ENCODE data around the gene ABLIM1.

The ABLIM1 gene

DNA sequence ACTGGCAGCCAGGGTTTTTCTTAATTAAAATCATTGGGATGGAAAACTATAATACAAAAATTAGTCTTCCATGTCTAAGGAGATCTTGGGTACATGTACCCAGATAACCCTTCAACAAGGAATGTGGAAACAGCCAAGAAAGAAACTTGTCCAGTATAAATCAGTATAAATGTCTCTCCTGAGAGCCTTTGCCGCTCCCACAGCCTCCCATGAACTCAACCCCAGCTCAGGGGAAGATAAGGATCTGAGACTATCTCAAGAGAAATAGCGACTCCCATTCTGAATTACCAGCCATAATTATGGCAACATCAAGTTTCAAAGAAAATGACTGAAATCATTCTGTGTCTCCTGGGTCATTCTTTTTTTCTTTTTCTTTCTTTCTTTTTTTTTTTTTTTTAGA, 221.1 kb downstream of the ABLIM1 start:
- H3K27ac ChIP-seq, result no peak overlapping the region
- no peak for DNase-seq (ENCODE audit: low read depth, low spot score)

DNA sequence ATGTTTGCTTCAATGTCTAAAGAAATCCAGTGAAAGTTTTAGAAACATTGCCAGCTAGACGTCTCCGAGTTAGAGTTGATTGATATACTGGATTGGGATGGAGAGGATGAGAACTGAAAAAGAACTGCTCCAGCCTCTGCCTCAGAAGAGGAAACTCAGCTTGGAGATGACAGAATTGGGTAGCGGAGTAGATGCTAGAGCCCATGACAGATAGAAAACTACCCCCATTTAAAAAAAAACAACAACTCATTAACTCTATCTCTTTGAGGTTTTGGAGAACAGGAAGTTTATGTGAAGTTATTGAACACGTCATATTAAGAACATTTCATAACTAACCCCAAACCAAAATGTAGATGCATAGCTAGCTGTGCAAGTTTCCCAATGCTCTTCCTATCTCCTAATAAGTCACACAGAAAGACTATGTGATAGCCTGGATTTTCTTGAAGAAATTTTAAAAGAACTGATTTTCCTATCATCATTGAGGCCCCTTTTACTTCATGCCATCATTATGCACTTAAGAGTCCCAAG, 225.4 kb downstream of the ABLIM1 start:
- DNase-seq (ENCODE audit: low read depth, low spot score), result no peak
- no peak overlapping the region for H3K27ac ChIP-seq

DNA sequence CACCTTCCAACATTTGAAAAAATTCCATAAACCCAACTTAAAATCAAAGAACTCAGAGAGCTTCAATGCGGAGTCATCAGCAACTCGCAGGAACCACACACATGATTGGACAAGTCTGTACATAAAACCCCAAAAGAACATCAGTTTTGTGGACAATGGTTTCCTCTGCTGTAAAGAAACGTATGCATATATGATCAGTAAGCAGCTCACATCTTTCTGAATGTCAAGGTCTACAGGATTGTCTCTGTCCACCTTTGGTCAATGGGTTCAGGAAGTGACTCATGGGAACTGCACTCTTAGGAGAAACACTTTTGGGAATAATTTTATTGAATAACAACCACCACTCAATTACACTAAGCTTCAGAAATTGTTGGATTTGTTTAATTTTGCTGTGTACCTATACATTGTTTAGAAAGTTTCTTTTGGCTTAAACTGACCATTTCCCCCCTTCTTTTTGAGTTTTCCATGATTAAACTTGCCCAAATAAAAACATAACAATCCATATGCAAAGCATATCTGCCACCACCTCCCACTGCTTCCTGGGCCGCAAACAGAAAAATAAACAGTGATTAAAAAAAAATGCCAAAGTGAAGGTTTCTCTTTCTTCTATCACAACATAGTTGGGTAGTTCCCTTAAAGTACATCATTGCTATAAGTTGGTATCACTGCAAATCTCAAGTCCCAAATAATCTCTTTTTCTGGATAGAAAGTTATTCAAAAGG, 226.5 kb downstream of the ABLIM1 start:
- peak overlapping the region; percentile 10 for H3K27ac ChIP-seq
- no peak for DNase-seq (ENCODE audit: low read depth, low spot score)

DNA sequence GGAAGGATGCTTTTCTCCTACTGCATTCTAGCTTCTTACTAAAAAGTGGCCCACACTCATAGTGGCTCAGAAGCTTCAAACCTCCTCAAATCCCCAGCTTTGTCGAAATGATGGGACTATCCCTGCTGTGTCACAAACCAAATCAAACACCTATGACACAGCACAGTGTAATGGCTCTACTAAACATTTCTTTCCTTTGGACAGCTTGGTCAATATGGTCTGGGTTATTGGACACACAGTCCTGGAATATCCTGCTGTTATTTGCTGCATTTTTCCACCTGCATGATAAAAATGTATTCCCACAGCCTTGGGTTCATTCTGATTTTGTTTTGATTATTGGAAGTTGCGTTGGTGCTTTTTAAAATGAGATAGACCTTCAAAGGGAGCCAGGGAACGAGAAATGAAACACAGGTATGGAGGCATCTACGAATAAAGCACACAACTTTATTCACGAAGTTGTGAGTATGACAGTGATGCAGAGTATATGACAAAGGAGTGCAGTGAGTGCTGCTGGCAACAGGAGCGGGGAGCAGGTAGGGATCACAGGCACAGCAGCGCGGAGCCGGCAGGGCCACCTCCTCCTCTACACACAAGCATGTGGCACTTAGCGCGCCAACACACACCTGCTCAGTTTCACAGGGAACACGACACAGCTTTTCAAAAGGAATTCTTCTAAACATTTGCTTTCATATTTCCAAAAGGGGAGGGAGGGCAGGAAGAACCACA, 227.2 kb downstream of the ABLIM1 start:
- peak overlapping the region; percentile 10 for H3K27ac ChIP-seq
- DNase-seq (ENCODE audit: low read depth, low spot score), result no peak

DNA sequence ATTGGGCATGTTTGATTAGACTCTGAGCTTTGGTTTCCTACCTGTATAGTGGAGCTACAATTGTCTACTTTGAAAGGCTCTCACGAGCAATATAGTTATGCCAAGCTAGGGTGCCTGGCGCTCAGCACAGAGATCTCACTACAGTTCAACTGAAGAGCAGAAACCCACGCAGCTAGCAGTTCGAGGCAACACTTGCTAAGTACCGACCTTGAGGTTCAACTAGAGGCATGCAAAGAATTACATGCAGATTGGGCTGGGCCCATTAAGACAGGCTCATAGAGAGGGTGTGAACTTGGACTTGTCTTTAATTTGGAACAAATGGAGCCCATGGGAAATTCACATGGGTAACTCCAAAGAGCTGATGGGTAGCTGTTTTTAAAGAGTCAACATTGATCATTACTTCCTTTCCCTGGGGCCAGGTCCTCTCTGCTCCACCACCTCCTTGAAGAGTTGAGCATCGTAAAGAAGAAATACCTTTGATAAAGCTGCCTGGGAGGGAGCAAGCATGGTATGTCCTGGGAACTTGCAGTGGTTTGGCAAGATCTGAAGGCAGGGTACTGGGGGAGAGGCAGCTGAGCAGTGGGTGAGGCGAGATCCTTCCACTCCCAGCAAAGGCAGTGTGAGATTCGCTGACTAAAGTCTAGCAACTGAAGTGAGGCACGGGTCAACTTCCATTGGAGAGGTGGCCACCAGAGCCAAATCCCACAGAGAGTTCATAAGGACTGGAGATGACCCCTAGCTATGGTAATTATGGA, 228.3 kb downstream of the ABLIM1 start:
- H3K27ac ChIP-seq, result no peak overlapping the region
- DNase-seq (ENCODE audit: low read depth, low spot score), result no peak

DNA sequence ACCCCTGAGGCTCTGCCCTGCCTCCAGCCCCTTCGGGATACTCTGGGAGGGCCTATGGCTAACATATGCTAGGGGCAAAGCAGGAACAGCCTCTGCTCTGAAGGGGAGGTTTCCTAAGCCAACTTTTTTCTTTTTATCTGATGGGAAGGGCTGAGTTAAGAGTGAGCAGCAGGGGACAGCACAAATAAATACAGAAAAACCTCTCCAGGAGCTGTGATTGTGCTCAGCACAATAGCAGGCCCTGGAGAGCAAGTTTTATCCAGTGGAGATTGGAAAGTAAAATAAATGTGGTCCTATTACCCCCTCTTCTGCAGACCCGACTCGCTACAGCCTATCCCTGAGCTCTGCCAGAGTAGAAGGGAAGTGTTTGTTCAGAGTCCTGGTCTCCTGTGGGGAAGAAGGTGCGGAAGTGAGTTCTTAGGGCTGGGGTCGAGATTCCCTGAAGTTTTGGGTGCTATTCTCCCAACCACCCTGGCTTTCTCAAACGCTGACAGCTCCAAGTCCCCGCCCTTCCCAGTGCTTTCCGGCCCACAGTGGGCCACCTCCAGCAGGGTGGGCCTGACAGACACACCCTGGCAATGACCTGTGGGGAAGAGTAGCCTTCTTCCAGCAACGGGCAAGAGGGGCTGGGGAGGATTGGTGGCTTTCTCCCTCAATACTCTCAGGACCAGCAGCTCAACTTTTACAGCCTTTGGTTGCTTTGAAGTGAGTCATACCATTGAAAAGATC, 230.8 kb downstream of the ABLIM1 start:
- no peak overlapping the region for H3K27ac ChIP-seq
- DNase-seq (ENCODE audit: low read depth, low spot score), result no peak

DNA sequence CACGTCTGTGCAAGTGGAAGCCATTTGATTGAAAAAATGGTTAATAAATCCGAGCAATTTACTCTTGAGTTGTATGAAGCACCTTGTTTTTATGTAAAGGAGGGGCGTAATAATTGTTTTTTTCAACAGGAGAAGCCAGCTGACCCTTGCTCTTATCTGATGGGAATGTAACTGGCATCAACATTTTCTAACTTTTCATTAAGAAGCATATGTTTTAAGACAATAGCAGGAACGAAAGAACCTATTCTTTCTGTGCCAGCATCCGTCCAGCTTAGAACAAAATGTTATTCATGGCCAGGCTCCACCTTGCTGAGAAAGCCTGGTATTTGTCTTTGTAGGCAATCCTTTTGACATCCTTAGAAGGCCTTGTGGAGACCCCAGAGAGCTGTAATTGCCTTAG, 231.6 kb downstream of the ABLIM1 start:
- no peak for DNase-seq (ENCODE audit: low read depth, low spot score)
- H3K27ac ChIP-seq, result no peak overlapping the region

DNA sequence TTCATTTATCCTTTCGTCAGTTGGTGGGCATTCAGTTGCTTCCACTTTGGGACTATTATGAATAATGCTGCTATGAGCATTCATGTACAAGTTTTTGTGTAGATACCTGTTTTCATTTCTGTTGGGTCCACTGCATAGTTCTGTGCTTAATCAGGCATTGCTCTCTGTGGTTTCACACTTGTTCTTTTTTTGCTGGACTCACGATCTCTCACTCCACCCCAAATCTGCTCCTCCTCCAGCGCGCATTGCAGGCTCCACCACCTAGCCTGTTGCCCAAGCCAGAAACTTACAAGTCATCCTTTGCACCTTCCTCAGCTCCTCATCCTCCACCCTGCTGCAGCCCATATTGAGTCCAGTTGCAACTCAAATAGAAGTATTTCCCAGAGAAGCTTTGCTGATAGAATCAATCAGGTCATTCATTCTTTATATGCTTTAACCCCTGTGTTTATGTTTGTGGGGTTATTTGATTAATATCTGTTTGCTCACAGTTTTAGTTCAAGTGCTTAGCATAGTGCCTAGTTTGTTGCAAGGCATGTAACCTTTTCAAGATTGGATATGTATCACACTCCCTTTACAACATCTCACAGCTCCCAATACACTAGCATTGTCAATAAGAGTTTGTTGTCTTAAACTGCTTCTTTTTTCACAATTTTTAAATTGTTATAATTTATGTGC, 237.1 kb downstream of the ABLIM1 start:
- H3K27ac ChIP-seq, result no peak overlapping the region
- no peak for DNase-seq (ENCODE audit: low read depth, low spot score)

DNA sequence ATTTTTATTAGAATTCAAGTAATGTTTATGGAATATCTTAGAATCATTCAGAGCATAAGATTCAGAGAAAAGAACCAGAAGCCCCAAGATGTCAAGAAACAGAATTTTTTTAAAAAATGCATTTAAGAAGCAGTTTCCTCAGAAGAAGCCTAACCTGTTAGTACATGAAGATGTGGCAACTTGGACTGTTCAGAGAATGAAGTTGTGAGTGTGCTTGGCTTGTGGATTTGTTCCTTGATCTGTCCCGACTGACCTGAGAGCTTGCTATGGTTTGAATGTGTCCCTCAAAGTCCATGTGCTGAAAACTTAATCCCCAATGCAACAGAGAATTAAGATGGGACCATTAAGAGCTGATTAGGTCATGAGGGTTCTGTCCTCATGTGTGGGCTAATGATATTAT, 240.0 kb downstream of the ABLIM1 start:
- no peak for DNase-seq (ENCODE audit: low read depth, low spot score)

DNA sequence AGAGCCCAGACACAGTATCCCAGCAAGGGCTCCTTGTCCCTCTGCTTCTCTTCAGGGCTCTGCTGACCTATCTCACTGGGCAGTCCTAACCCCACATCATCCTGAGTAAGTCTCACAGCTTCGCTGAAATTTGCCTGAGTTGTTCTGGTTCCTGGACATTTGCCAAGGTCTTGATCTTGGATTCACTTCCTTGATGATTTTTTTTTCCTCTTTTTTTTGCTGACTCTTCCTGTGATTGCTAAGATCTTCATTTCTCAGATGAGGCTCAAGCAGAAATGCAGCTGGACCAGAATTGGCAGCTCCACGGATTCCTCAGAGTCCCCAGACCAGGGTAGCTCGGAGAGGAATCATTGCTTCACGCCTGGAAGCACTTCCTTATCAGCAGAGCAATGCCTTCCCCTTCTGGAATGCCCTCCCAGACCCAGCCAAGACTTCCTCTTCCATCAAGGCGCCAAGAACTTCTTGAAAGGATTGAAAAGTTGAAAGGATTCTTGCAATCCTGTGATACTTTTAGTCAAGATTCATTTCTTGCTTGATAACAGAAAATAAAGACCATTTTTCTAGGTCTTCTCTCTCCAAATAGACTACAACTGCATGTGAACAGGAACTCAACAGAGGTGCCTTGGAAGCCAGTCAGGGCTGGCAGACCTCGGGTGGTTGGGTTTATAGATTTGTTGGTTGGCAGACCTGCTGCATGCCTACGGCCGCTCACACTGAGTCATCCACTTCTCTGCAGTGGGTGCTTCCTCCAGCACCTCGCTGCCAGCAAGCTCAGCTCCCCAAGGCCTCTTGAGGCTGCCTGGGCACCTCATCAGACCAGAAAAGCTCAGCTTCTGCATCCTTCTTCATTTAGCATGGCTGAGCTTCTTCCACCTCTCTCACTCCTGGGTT, 244.9 kb downstream of the ABLIM1 start:
- peak overlapping the region; percentile 77 for H3K27ac ChIP-seq
- DNase-seq (ENCODE audit: low read depth, low spot score), result peak; percentile 79

More for the DNA sequence above, 240.0 kb downstream of the ABLIM1 start:
- no peak overlapping the region for H3K27ac ChIP-seq

DNA sequence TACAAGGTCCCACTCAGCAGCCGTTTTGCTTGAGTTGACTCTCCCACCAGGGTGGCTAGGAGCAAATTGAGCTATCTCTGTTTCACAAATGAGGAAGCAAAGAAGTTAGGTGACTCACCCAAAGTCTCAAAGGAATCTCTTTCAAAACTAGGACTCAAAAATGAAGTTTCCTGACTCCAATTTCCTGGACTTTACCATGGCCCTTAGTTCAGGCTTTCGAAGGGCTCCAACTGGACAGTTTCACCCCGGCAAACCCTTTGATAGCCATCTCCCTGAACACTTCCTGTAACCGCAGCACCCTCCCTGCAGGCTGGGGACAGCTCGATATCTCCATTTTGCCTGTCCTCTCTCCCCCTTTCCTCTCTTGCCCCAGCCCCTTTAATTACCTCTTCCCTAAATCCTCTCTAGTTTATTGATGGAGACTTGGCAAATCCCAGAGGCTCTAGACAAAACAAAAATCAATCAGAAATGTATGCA, 249.1 kb downstream of the ABLIM1 start:
- no peak for DNase-seq (ENCODE audit: low read depth, low spot score)

DNA sequence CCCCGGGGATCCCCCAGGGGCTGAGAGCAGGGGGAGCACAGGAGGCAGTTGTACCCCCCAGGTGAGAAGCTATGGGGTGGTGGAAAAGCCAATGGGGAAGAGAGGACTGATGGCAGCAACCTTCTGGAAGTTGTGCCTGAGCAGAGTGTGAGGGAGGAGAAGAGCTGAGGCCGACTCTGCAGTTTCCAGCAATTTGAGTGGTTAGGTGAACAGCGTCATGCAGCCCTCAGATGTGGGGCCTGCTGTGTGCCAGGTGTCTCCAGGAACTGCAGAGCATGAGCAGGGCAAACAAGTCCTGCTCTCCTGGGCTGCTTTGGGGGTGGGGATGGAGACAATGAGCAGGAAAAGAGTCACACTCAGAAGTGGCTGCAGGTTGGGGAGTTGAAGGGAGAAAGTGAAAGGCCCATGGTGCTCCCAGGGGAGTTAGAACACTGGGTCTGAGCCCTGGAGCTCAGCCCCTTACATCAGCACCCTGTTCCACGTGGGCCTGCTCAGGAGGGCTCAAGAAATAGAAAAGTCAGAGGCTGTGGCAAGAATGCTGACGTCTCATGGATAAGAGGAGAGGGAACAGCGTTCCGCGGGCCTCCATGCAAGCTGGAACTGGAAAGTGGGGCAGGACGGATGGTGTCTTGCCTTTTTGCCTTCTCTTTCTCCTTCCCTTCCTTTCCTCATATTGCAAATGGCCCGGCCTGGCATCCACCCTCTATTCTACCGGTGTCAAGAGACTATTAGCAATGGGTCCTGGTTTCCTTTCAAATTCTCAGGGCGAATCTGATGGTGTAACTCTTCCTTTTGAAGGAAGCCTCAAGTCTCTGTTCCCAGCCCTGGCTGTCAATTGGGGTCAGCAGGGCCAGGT, 249.7 kb downstream of the ABLIM1 start:
- DNase-seq (ENCODE audit: low read depth, low spot score), result no peak
- no peak overlapping the region for H3K27ac ChIP-seq

More for the DNA sequence above, 249.1 kb downstream of the ABLIM1 start:
- no peak overlapping the region for H3K27ac ChIP-seq

DNA sequence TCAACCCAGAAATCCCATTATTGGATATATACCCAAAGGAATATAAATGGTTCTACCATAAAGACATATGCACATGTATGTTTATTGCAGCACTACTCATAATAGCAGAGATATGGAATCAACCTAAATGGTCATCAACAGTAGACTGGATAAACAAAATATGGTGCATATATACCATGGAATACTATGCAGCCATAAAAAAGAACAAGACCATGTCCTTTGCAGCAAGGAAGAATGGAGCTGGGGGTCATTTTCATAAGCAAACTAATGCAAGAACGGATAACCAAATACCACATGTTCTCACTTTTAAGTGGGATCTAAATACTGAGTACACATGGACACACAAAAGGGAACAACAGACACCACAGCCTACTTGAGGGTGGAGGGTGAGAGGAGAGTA, 251.6 kb downstream of the ABLIM1 start:
- H3K27ac ChIP-seq, result no peak overlapping the region
- no peak for DNase-seq (ENCODE audit: low read depth, low spot score)

DNA sequence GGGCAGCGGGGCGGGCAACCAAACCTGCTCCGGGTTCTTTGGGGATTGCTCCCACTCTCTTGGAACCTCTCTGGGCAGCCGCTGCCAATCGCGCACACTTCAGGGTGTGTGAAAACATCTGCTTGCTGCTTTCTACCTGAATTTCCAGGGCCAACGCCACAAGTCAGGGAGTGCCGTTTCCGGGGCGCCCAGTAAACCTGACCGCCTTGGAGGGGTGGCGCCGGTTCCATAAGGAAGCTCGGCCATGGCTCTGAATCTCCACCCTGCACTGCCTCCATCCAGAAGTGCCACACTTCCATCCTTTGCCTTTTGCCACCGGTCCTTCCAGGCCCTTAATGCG, 253.1 kb downstream of the ABLIM1 start:
- H3K27ac ChIP-seq, result peak overlapping the region; percentile 79
- DNase-seq (ENCODE audit: low read depth, low spot score), result no peak

DNA sequence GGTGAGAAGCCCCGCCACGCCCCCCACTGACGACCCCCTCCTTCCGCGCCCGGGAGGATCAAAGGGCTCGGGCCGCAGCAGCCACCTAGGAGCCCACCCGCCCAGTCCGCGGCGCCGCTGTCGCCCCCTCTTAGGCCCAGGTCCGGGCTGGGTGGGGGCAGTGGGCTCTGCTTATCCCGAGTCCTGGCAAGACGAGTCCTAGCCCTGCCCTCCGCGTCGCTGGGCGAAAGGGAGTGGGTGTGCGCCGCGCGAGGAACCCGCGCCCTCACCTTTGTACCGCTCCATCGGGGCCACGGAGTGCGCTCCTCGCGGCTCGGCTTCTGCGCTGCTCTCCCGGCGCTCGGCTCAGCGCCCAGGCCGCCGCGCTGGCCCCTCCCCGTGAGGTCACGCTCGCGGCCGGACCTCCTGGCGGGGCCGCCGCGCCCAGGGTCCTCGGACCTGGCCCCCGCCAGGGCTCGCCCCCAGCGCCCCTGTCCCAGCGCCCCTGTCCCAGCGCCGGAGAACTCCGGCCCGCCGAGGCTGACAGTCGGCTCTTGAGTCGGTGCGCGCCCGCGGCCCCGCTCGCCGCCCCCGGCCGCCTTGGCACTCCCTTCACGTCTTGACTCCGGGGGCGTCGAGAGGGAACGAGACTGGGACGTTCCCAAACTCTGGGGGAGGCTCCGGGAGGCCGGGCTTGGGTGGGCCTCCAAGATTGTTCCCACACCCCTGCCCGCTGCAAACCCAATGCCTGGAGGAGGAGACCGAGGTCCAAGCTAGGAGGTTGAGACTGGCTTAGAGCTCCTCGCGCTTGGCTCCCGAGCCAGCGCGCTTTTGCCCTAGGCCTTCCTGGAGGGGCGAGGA, 253.7 kb downstream of the ABLIM1 start, which contains the start of gene AFAP1L2:
TSS of gene AFAP1L2 (minus strand) at position 332 of the 840 bp plus-strand sequence. CDS start at position 285, 47 bp downstream.
- H3K27ac ChIP-seq, result peak within 1 kb of the TSS; percentile 79
- DNase-seq (ENCODE audit: low read depth, low spot score), result no peak

DNA sequence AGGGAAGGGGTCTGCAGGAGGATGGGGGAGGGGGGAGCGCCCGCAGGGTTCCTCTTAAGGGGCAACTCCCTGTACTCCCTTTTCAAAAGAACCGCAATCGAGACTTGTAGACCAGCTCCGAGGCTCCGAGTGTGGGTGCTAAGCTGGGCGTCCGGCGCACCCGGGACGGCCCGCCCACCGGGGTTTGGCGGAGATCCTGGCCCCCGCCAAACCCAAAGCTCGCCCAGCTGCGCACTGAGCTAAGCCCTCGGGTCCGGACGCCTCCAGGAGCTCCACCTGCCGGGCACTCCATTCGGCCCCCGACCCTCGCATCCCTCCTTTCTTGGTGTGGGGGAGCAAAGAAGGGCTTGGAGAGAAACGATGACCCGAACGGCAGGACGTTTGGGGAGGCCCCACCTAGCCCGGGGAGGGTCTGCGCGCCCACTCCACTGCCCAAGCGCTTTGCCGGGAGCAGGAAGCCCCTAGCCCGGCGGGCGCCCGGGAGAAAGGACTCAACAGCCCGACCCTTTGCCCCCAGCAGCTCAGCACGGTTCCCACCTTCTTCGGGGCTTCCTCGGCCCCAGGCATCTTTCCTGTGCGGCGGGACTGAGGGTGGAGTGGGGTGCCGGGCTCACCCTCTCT, 254.4 kb downstream of the ABLIM1 start:
- peak overlapping the region; percentile 79 for H3K27ac ChIP-seq
- DNase-seq (ENCODE audit: low read depth, low spot score), result no peak
